HG03108 (cell line): ENCODE results near the gene EXOG.
"Not testable (repeated sequence)": the region's sequence is repeated elsewhere in the genome, so short reads cannot be mapped to it uniquely, and the experiment has no call there.

Experiments used
- ATAC-seq: cut with Tn5 transposase; IDR thresholded peaks from one replicate; pipeline ENCODE4 v1.9.1; 2021; ENCODE audit warnings: moderate library complexity; ENCODE audit not compliant: unreplicated experiment

EXOG gene

DNA sequence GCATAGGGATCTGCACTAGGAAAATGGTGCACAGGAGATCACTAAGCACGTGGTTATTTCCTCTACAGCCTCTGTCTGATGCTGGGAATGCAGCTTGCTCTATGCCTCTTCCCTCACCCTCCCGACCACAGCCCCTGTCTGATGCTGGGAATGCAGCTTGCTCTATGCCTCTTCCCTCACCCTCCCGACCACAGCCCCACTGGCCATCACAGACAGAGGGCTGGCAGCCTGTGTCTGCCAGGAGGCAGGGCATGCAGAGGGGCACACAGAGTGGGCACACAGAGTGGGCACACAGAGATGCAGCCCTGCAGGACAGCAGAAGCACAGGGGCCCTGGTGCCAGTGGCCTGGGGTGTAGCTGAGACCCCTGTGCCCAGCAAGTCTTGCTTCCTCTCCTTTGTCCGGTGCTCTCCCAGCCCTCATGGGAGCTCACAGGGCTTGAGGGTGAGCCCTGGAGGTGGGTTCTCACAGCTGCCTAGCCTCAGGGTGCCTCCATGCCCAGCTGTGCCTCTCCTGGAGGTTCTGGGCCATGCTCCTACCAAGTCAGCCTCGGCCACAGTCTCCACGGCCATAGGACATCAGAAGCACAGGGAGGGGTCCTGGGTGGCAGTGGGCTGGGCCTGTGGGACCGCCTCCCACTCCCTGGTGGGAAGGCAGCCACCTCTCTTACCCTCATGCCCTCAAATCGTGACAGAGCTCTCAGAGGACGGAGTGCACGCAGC, 65.8 kb downstream of the EXOG start:
- no peak for ATAC-seq

DNA sequence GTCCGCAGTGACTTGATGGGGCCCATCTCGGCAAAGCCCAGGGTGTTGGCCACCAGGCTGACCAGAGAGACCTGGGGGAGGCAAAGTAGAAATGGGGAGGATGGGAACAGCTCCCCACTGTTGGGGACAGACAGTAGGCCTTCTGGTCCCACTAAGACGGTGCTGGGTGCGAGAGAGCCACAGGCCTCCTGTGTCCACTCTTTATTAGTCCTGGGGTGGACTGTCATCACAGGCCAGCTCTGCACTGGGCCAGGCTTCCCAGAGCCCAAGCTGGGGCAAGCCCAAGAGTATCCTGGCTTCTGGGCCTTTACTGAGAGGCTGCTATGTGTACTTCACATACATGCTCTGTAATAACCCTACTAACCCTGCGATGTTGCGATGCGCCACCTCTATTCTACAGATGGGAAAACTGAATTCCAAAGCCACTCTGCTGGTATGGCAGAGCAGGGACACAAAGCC, 66.4 kb downstream of the EXOG start:
- no peak for ATAC-seq

DNA sequence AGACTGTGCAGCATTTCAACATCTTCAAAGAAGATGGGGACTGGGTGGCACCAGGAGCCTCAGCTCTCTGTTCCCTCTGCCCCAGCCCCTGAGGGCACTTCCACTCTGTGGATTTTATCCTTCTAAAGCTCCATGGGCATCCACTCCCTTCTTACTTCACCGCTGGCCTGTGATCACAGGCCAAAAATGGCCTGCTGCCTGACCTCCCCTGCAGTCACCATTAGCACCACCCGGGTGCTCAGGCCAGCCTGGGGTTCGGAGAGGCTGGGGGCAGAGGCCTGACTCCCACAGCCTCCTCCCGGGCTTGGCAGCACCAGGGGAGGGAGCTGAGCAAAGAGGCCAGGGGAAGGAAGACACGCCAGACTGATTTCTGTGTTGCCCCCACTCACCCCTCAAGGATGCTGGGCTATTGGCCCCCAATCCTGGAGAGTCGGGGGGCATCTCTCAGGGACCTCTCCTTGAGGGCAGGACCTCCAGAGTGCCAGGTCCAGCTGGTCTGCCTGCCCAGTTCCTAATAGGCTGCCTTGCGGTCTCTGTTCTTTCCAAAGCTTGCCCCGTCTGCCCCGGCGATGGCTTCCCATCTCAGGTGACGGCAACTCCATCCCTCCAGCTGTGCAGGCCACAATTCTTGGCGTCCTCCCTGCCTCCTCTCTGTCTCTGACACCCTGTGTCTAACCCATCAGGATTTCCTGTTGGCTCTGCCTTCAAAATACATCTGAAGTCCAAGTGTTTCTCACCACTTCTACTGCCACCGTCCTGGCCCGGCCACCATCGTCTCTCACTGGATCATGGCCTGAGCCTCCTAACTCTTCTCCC, 67.1 kb downstream of the EXOG start:
- ATAC-seq, result no peak

DNA sequence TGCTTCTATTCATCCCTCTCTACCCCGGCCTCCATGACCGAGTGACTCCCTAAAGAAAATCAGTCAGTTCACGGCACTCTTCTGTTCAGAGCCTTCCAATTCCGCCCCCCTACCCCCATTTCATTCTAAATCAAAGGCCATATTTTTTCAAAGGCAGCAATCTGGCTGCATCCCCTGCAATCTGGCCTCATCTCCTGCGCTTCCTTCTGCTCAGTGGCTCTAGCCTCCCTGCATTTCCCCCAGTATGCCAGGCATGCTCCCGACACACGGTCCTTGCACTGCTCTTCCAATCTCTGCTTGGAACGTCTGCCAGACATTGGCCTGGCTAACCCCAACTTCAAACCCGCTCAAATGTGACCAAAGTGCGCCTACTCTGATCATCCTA, 67.7 kb downstream of the EXOG start:
- no peak for ATAC-seq

DNA sequence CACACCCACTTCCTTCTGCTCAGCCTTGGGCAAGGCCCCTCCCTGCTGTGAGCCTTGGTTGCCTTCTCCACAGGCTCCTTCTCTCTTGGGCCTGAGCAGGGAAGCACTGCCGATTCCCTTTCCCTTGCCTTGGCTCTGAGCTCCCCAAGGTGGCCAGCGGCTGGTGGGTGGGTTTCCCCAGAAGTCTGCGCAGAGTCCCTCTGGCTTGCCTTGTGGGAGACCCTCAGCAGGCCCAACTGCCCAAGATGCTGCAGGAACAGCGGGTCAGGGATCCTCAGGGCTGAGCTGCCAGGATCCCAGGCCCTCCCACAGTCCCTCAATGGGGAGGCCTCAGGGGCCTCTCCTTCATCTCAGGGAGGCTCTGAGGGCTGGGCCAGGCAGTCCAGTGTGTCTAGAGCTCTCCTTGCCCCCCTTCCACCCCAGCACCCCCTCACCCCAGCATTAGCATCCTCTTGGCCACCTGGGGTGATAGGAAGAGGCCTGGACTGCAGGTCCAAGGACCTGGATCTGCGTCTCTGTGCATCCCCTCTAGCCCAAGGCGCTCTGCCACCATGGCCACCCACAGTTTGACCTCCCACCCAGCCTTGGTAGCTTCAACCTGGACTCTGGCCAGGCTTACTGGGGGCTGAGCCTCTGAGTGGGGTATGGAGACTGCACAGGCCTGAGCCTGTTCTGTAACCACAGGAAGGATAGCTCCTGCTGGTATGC, 68.6 kb downstream of the EXOG start:
- no peak for ATAC-seq

DNA sequence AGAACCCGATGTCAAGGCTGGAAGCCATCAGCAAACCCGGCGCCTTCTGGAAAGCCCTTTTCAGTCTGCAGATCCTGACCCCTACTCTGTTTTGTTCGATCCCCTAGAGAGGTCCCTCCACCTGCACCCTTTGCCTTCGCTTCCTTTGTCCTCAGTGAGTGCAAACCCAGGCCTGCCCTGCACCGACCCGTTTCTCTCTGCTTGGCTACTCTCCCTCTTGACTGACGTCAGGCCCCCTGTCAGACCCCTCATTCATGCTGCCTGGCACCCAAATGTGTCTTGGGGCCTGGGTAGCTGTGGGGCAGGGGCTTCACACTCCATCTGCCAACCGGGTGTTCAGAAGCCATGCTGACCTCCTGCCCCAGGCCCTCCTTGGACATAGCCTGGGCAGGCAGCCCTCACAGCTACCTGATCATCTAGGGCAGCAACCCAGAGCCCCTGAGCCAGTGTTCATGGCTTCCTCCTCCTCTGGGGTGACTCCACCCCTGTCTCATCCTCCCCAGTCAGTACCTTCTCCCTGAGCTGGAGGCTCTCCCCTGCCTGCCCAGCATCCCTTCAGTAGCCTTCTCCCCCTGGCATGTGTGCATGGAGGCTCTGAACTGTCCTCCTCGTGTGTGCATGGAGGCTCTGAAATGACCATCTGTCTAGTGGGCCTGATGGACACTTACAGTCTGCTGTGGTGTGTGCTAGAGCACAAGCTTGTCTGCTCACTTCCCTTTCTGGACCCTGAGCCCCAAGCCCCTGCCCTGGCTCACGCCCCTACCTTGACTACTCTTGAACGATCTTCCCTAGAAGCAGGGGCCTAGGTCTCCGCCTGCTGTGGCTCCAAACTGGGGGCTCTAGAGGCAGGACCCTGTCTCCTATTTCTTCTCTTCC, 69.4 kb downstream of the EXOG start:
- ATAC-seq, result no peak

DNA sequence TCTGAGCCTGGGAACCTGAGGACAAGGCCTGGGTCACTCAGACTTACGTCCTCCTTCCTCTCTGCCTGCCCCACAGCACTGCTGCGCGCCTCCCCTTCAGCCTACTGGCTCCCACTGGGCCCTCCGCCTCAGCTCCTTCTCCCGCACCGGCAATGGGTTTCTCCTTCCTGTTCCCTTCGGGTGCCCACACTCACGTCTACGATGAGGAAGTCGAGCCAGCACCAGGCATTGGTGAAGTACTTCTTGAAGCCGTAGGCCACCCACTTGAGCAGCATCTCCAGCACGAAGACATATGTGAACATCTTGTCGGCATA, 70.0 kb downstream of the EXOG start:
- no peak for ATAC-seq

DNA sequence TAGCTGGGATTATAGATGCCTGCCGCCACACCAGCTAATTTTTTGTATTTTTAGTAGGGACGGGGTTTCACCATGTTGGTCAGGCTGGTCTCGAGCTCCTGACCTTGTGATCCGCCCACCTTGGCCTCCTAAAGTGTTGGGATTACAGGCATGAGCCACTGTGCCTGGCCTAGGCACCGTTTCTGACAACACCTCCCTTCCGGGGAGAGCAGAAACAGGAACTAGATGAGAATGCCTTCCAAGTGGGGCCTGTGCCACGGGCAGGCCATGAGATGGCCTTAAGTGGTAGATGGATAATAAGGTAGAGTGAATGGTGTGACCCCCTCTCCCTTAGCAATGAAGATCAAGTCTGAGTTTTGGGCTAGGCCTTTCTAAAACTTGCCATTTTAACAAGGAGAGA, 70.7 kb downstream of the EXOG start:
- not testable (repeated sequence) for ATAC-seq

DNA sequence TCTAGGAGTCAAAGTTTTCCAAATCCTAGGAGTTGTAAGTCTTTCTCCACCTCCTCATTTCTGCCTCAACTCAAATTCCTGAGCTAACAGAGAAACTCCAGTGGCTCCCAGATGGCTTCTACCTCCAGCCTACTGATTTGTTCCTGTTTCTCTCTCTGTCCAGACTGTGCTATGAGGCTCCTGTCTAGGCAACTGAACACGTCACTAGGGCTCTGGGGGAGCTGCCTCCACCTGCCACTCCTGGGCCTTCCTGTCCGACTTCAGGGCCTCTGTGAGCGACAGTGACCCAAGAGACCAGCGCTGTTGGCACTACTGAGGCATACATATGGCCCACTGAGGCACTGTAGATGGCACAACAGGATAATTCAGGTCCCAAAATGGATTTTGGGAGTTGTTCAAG, 71.4 kb downstream of the EXOG start:
- no peak for ATAC-seq

DNA sequence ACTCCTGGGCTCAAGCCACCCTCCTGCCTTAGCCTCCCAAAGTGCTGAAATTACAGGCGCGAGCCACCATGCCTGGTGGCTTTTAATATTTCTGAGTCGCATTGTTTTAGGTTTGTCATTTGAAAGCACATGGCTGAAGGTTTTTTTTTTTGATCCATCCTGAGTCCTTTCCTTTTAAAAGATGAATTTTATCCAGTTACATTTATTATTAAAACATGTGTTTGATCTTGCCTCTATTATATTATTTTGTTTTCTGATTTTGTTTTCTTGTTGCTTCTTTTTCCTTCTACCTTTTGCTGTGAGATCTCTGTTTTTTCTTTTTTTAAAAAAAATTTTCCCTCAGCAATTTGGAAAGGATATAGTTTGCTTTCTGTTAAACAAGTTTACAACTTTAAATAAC, 77.0 kb downstream of the EXOG start:
- ATAC-seq, result no peak

DNA sequence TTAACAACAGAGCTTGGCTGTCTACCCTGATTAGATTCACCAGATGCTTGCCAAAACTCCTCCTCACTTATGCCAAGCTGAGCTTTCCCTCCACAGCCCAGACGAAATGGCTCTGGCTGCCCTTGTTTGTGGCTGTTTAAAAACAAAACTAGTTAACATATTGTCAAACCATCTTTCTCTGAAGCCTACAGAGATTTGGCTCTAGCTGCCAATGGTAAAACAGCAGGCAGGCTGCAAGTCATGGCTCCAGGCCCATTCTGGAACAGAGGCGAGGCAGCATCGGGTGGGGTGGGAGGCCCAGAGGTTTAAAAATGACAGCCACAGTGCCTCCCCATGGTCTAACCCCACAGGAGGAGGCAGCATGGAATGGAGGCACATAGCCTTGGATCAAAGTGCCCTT, 77.4 kb downstream of the EXOG start:
- ATAC-seq, result no peak

DNA sequence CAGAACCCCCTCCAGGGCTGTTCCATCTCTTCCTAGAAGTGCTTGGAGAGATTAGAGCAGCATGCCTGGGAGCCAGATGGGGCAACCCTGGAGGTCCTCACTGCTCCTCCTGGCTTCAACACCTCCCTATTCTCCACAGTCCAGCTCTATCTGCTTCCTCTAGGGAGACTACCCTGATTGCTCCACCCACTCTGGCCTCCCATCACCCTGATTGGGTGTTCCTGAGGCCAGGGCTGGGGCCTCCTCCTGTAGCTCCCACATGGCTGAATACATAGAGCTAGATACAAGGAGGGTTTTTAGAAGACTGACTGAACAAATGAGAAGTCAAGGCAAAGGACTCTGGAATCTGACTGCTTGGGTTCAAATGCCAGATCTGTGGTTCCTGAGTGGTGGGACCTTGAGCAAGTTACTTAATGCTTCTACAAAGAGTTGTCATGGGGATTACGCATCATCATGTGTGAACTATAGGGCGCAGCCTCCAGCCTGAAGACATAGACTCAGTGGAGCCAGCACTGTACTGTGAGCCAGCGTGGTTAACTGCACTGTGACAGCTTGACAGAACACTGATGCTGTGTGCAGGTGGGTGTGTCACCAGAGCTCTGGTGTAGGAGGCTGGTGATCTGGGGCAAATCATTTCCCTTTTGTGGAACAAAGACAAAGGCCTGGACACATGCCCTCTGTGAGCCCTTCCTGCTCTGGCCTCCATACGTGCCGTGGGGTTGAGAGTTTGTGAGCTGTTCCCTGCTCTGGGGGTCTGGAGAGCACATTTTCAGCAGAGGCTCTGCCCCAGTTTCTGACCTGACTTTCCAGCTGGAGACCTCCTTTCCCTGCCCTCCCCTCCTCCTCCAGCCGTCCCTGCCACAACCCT, 78.5 kb downstream of the EXOG start:
- no peak for ATAC-seq

DNA sequence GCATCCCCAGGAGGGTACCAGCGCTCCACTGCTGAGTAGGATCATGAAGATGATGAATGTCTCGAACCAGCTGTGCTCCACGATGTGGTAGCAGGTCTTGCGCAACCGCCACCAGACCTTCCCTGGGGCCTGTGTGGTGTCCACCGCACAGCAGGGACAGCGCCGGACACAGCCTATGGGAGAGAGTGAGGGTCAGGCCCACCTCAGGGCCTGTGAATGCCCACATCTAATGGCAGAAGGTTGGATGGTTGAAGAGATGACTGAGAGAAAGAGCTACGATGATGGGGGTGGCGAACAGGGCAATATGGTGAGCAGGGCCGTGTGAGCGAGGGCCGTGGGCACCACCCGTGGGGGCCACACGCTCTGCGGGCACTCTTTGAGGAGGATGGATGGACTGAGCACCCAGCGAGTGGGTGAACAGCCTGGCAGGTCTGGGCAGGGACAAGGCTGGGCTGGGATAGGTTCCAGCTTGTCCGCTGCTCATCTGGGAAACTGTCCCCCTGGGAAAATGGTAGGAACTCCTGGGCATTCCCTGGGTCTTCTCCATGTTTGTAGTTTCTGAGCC, 79.2 kb downstream of the EXOG start:
- no peak for ATAC-seq
